GM23338 (cell line): ENCODE results near the gene ZNF358.

Experiments used
- CTCF ChIP-seq, 2 experiments: fragments of 200-600 bp in 1 of 2; sonication (generic) in 1 of 2; conservative IDR thresholded peaks; 2 replicates each; pipeline versions ENCODE4 v1.5.1 to v1.6.1; 2016 to 2017; ENCODE audit warnings: antibody characterized with exemption in 2 of 2, low read depth in 2 of 2, mild to moderate bottlenecking in 2 of 2, moderate library complexity in 1 of 2
- EZH2phosphoT487 ChIP-seq: fragments of 200-600 bp; sonication (generic); IDR thresholded peaks from one replicate; pipeline ENCODE4 v1.8.1; 2018; ENCODE audit warnings: antibody characterized with exemption; ENCODE audit not compliant: unreplicated experiment
- REST ChIP-seq: IDR thresholded peaks from one replicate; pipeline ENCODE4 v1.6.1; 2018; ENCODE audit warnings: antibody characterized with exemption; ENCODE audit not compliant: unreplicated experiment

GRCh38 chr19:7476777-7477494 is 39.0 kb upstream of the ZNF358 start:
- TF ChIP-seq CTCF (conservative IDR thresholded peaks at IDR 0.05; ENCODE audit: low read depth in 2 of 2) (peak in 1 of 2 experiments; percentile 18; a peak in 1 of 4 replicates), REST (no peak), EZH2phosphoT487 (no peak)
